NT2/D1 (cell line): ENCODE data around the gene BCDIN3D.

Source experiments
- SUZ12 ChIP-seq: IDR thresholded peaks from 2 replicates; pipeline ENCODE4 v1.6.1; 2011; ENCODE audit not compliant: insufficient read length, insufficient read depth; ENCODE audit errors: extremely low read depth
- ZNF274 ChIP-seq: IDR thresholded peaks from 2 replicates; pipeline ENCODE4 v1.6.1; 2011; ENCODE audit warnings: mild to moderate bottlenecking, low read depth, low read length

DNA sequence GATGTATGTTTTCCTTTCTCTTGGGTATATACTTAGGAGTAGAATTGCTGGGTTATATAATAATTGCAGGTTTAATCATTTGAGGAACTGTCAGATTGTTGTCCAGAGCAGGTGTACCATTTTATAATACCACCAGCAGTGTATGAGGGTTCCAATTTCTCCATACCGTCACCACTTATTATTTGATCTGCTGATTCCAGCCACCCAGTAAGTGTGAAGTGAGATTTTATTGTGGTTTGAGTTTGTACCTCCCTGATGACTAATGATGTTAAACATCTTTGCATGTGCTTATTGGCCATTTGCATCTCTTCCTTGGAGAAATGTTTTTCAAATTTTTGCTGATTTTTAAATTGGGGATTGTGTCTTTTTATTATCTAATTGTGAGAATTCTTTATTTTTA is 29.8 kb downstream of the BCDIN3D start:
- TF ChIP-seq SUZ12: no peak
- TF ChIP-seq ZNF274: no peak
